PC-3 (cell line): ENCODE measurements around the gene NCAPD2.
"Not testable (repeated sequence)": the region's sequence is repeated elsewhere in the genome, so short reads cannot be mapped to it uniquely, and the experiment has no call there.

ENCODE experiments used
- CTCF ChIP-seq: fragments of 300-600 bp; sonication (generic); conservative IDR thresholded peaks from 2 replicates; pipeline ENCODE4 v1.5.1; 2017; ENCODE audit warnings: antibody characterized with exemption, low read depth, mild to moderate bottlenecking, low read length
- EZH2 ChIP-seq: fragments of 300-600 bp; sonication (generic); IDR thresholded peaks from one replicate; pipeline ENCODE4 v1.6.1; 2017; ENCODE audit warnings: antibody characterized with exemption, mild to moderate bottlenecking, low read length; ENCODE audit not compliant: unreplicated experiment
- EZH2phosphoT487 ChIP-seq: fragments of 300-600 bp; sonication (generic); IDR thresholded peaks from 2 replicates; pipeline ENCODE4 v1.6.1; 2018; ENCODE audit warnings: mild to moderate bottlenecking, antibody characterized with exemption, low read length, borderline replicate concordance

GRCh38 chr12:6477601-6478377 lies 16.1 kb upstream of the NCAPD2 start:
- not testable (repeated sequence) for TF ChIP-seq CTCF, EZH2, EZH2phosphoT487
